Hepatocyte (in vitro differentiated cells): ENCODE results near the gene KRTAP21-2. TPM values are rescaled to one million over a fixed set of nuclear protein-coding genes. Genes with fewer than 3 reads are reported as not detected.

Experiments
- DNase-seq: peaks from one replicate; pipeline ENCODE4 v3.0.0-alpha.2; 2016; ENCODE audit warnings: low spot score
- H2AFZ ChIP-seq: fragments of 200-600 bp; sonication (generic); 2 replicates; pipeline ENCODE4 v1.6.0; 2016; ENCODE audit warnings: antibody characterized with exemption, mild to moderate bottlenecking
- H3K27ac ChIP-seq: fragments of 200-600 bp; sonication (generic); 2 replicates; pipeline ENCODE4 v1.5.1; 2016; ENCODE audit warnings: mild to moderate bottlenecking
- H3K27me3 ChIP-seq: fragments of 200-600 bp; sonication (generic); 2 replicates; pipeline ENCODE4 v1.6.1; 2016
- H3K36me3 ChIP-seq: fragments of 200-600 bp; sonication (generic); replicated peaks from 2 replicates; pipeline ENCODE4 v1.5.1; 2016; ENCODE audit warnings: low read depth; ENCODE audit not compliant: insufficient read depth
- H3K4me1 ChIP-seq: fragments of 200-600 bp; sonication (generic); 2 replicates; pipeline ENCODE4 v1.5.1; 2016; ENCODE audit warnings: mild to moderate bottlenecking, moderate library complexity; ENCODE audit not compliant: insufficient read depth
- H3K4me2 ChIP-seq: fragments of 200-600 bp; sonication (generic); 2 replicates; pipeline ENCODE4 v1.6.0; 2016
- H3K4me3 ChIP-seq: fragments of 200-600 bp; sonication (generic); 2 replicates; pipeline ENCODE4 v1.5.1; 2016; ENCODE audit warnings: mild to moderate bottlenecking
- H3K79me2 ChIP-seq: fragments of 200-600 bp; sonication (generic); 2 replicates; pipeline ENCODE4 v1.6.0; 2017; ENCODE audit warnings: mild to moderate bottlenecking
- H3K9me2 ChIP-seq: fragments of 200-600 bp; sonication (generic); replicated peaks from 2 replicates; pipeline ENCODE4 v1.6.0; 2017; ENCODE audit warnings: mild to moderate bottlenecking; ENCODE audit not compliant: insufficient read depth
- H3K9me3 ChIP-seq: fragments of 200-600 bp; sonication (generic); 2 replicates; pipeline ENCODE4 v1.5.1; 2016; ENCODE audit warnings: low read depth, mild to moderate bottlenecking
- H4K20me1 ChIP-seq: fragments of 200-600 bp; sonication (generic); 2 replicates; pipeline ENCODE4 v1.6.0; 2016; ENCODE audit warnings: mild to moderate bottlenecking; ENCODE audit not compliant: insufficient read depth, poor library complexity, severe bottlenecking
- CTCF ChIP-seq: fragments of 200-600 bp; sonication (generic); IDR thresholded peaks from 2 replicates; pipeline ENCODE4 v1.5.1; 2016; ENCODE audit warnings: antibody characterized with exemption, mild to moderate bottlenecking; ENCODE audit not compliant: poor library complexity
- EZH2 ChIP-seq: fragments of 200-600 bp; sonication (generic); IDR thresholded peaks from 2 replicates; pipeline ENCODE4 v1.6.1; 2016; ENCODE audit warnings: antibody characterized with exemption, mild to moderate bottlenecking, borderline replicate concordance
- EZH2phosphoT487 ChIP-seq: fragments of 200-600 bp; sonication (generic); IDR thresholded peaks from one replicate; pipeline ENCODE4 v1.6.1; 2018; ENCODE audit warnings: antibody characterized with exemption, mild to moderate bottlenecking, low read depth, moderate library complexity; ENCODE audit not compliant: unreplicated experiment, severe bottlenecking
- WGBS: methylation state at CpG from one replicate; pipeline ENCODE4 v1.1.6; 2016; ENCODE audit warnings: low lambda C conversion rate; ENCODE audit errors: missing lambda C conversion rate; 5-methylcytosine and 5-hydroxymethylcytosine counted together
- polyA plus RNA-seq: library from polyadenylated mRNA; unstranded; fragments of >200 nt; fragmentation: Nextera tagmentation; extraction: Ambion mirVana; gene quantifications from 2 replicates; pipeline ENCODE4 v1.2.1, GENCODE V29; 2016
- total RNA-seq: library from RNA; depleted of rRNA; stranded (reverse); fragments of >200 nt; gene quantifications from 2 replicates; pipeline ENCODE4 v1.2.3, GENCODE V29; 2014

KRTAP21-2 gene
- total and polyA plus RNA-seq, 2 experiments from 2014 or later = not detected

GRCh38 chr21:30714456-30714855, 32.6 kb downstream of the KRTAP21-2 start:
- TF ChIP-seq EZH2 (no peak), EZH2phosphoT487 (no peak), CTCF (no peak)
- Histone ChIP-seq H3K27ac (no peak overlapping the region), H3K9me2 (no peaks in the 10 kb centered on the region), H3K4me3 (no peak overlapping the region), H4K20me1 (no peaks in the 10 kb centered on the region), H3K79me2 (no peaks in the 10 kb centered on the region), H3K4me1 (no peaks in the 10 kb centered on the region), H3K27me3 (no peaks in the 10 kb centered on the region), H3K36me3 (no peaks in the 10 kb centered on the region), H3K4me2 (no peak overlapping the region), H3K9me3 (peaks cover 3% of the 10 kb centered on the region), H2AFZ (no peak overlapping the region)
- DNase-seq = no peak
- 74% methylated on average over 3 of the region's 3 CpGs for WGBS

- Histone ChIP-seq H3K4me2 (no peak overlapping the region), H3K27me3 (no peaks in the 10 kb centered on the region), H3K4me1 (no peaks in the 10 kb centered on the region), H3K79me2 (no peaks in the 10 kb centered on the region), H3K9me3 (peaks cover 3% of the 10 kb centered on the region), H3K36me3 (no peaks in the 10 kb centered on the region), H3K4me3 (no peak overlapping the region), H3K9me2 (no peaks in the 10 kb centered on the region), H2AFZ (no peak overlapping the region), H4K20me1 (no peaks in the 10 kb centered on the region), H3K27ac (no peak overlapping the region)
- WGBS = 90% methylated on average over 3 of the region's 3 CpGs
- TF ChIP-seq EZH2 = no peak
- no peak for TF ChIP-seq EZH2phosphoT487
- TF ChIP-seq CTCF = no peak
- no peak for DNase-seq
These were observed 33.3 kb downstream of the KRTAP21-2 start for GRCh38 chr21:30713766-30714165.

- Histone ChIP-seq H3K79me2 (no peaks in the 10 kb centered on the region), H4K20me1 (no peaks in the 10 kb centered on the region), H3K36me3 (no peaks in the 10 kb centered on the region), H3K4me3 (no peak overlapping the region), H3K27ac (no peak overlapping the region), H3K9me3 (peaks cover 3% of the 10 kb centered on the region), H3K27me3 (no peaks in the 10 kb centered on the region), H3K9me2 (no peaks in the 10 kb centered on the region), H2AFZ (no peak overlapping the region), H3K4me2 (no peak overlapping the region), H3K4me1 (no peaks in the 10 kb centered on the region)
- DNase-seq = no peak
- TF ChIP-seq CTCF (no peak), EZH2 (no peak), EZH2phosphoT487 (no peak)
- 47% methylated on average over 3 of the region's 3 CpGs for WGBS
These were observed 36.6 kb downstream of the KRTAP21-2 start for GRCh38 chr21:30710499-30710898.

- no peak overlapping the region for H3K4me2 ChIP-seq
- H4K20me1 ChIP-seq = no peaks in the 10 kb centered on the region
- no peaks in the 10 kb centered on the region for H3K36me3 ChIP-seq
- no peaks in the 10 kb centered on the region for H3K9me2 ChIP-seq
- DNase-seq = no peak
- H3K4me1 ChIP-seq = no peaks in the 10 kb centered on the region
- no peak overlapping the region for H2AFZ ChIP-seq
- no peaks in the 10 kb centered on the region for H3K27me3 ChIP-seq
- H3K4me3 ChIP-seq = no peak overlapping the region
- no peak overlapping the region for H3K27ac ChIP-seq
- H3K79me2 ChIP-seq = no peaks in the 10 kb centered on the region
- TF ChIP-seq EZH2phosphoT487 = no peak
- TF ChIP-seq CTCF = no peak
- no peak for TF ChIP-seq EZH2
- peaks cover 3% of the 10 kb centered on the region for H3K9me3 ChIP-seq
These were observed 39.6 kb downstream of the KRTAP21-2 start for GRCh38 chr21:30707409-30707808.
